ENCODE measurements around the gene PLXDC2. TPM values are rescaled to one million over a fixed set of nuclear protein-coding genes. Genes with fewer than 3 reads are reported as not detected.

Gene PLXDC2
- total RNA-seq, 6 donors from 2014 or later, result 39.0 to 129 (median 68.0) TPM

- Histone ChIP-seq H3K9me3 (no peaks in the 10 kb centered on the region), H3K36me3 (no peaks in the 10 kb centered on the region), H3K27ac (no peak overlapping the region), H3K27me3 (no peaks in the 10 kb centered on the region), H3K4me3 (no peak overlapping the region), H3K4me1 (peaks cover 0 to 9% (median 7%) of the 10 kb centered on the region in 4 donors)
- DNase-seq (no peak), ATAC-seq (ENCODE audit: low FRiP score in 2 of 2) (no peak)
- no peak for TF ChIP-seq EP300 (IDR thresholded peaks at IDR 0.05)
- no peak for TF ChIP-seq CTCF (IDR thresholded peaks at IDR 0.05)
- TF ChIP-seq POLR2A (IDR thresholded peaks at IDR 0.05), result no peak
- no peak for TF ChIP-seq POLR2AphosphoS5 (IDR thresholded peaks at IDR 0.05)
- WGBS, 2 donors, result 59 to 69% methylated on average over 6 of the region's 6 CpGs
Measured at GRCh38 chr10:19891429-19891828, 75.2 kb downstream of the PLXDC2 start.

DNA sequence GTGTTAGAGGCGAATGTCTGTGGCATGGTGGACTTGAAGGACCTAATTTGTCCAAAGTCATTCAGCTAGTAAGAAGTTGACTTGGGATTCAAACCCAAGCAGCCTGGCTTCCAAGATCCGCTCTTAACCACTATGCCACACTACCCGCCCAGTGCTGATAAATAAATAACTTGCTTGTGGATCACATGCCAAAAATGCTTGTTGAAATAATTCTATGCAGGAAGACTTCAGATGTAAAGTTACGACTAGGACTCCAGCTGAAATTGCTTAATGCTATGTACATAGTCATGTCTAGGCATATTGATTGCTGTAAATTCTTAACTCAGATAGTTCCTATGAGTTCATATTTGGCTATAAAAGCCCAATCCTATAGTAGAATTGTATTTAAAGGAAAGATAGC is 76.0 kb downstream of the PLXDC2 start:
- DNase-seq, result no peak
- 53 to 60% methylated on average over 4 of the region's 4 CpGs for WGBS, 2 donors
- TF ChIP-seq POLR2A (IDR thresholded peaks at IDR 0.05) (no peak), EP300 (IDR thresholded peaks at IDR 0.05) (no peak), CTCF (IDR thresholded peaks at IDR 0.05) (no peak), POLR2AphosphoS5 (IDR thresholded peaks at IDR 0.05) (no peak)

DNA sequence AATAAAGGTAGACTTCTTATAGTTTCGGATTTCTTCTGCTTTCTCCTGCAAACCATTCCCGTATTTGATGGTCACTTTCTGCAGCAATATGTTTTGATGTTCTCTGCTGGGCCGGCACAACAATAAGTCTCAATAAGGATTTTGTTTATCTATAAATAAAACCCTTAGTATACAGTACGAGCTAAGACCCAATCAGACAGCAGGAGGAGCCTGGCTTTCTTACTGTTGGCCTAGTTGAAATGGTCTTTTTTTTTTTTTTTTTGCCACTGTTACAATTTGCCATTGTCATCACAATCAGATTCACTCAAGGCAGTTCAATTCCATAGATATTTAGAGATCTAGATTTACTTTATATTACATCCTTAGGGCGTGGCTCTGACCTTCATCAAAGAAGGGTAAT is 76.4 kb downstream of the PLXDC2 start:
- no peak for TF ChIP-seq POLR2AphosphoS5 (IDR thresholded peaks at IDR 0.05)
- WGBS, 2 donors, result 67% methylated on average over 5 of the region's 5 CpGs
- Histone ChIP-seq H3K36me3 (no peaks in the 10 kb centered on the region), H3K4me3 (no peak overlapping the region), H3K4me1 (peaks cover 0 to 9% (median 7%) of the 10 kb centered on the region in 4 donors), H3K27ac (no peak overlapping the region), H3K27me3 (no peaks in the 10 kb centered on the region), H3K9me3 (no peaks in the 10 kb centered on the region)
- no peak for ATAC-seq (ENCODE audit: low FRiP score in 2 of 2)
- no peak for DNase-seq

More for the DNA sequence above, 76.0 kb downstream of the PLXDC2 start:
- Histone ChIP-seq H3K4me1 (peaks cover 0 to 9% (median 7%) of the 10 kb centered on the region in 4 donors), H3K9me3 (no peaks in the 10 kb centered on the region), H3K27ac (no peak overlapping the region), H3K27me3 (no peaks in the 10 kb centered on the region), H3K36me3 (no peaks in the 10 kb centered on the region), H3K4me3 (no peak overlapping the region)
- no peak for ATAC-seq (ENCODE audit: low FRiP score in 2 of 2)

DNA sequence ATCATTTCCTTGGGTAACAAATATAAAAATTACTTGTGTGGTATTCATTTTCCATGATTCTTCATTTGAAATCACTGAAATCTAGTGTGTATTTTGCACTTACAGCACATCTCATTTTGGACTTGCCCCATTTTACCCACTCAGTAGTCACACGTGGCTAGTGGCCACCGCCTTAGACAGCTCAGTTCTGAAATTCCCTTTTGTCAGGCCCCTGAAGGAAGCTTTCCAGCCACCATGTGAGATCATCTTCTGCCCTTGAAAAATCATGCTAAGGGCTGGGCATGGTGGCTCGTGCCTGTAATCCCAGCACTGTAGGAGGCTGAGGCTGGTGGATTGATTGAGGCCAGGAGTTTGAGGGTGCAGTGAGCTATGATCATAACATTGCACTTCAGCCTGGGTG is 79.3 kb downstream of the PLXDC2 start:
- no peak overlapping the region for H3K4me3 ChIP-seq
- 84 to 90% methylated on average over 3 of the region's 3 CpGs for WGBS, 2 donors
- H3K4me1 ChIP-seq, result peaks cover 0 to 9% (median 7%) of the 10 kb centered on the region in 4 donors
- no peak for DNase-seq
- no peak overlapping the region for H3K27ac ChIP-seq
- TF ChIP-seq EP300 (IDR thresholded peaks at IDR 0.05) (no peak), POLR2AphosphoS5 (IDR thresholded peaks at IDR 0.05) (no peak), CTCF (IDR thresholded peaks at IDR 0.05) (no peak), POLR2A (IDR thresholded peaks at IDR 0.05) (no peak)
- H3K9me3 ChIP-seq, result no peaks in the 10 kb centered on the region
- no peaks in the 10 kb centered on the region for H3K36me3 ChIP-seq
- no peak for ATAC-seq (ENCODE audit: low FRiP score in 2 of 2)
- no peaks in the 10 kb centered on the region for H3K27me3 ChIP-seq

GRCh38 chr10:19902456-19902855 is 86.2 kb downstream of the PLXDC2 start:
- TF ChIP-seq POLR2AphosphoS5 (IDR thresholded peaks at IDR 0.05) (no peak), POLR2A (IDR thresholded peaks at IDR 0.05) (no peak), CTCF (IDR thresholded peaks at IDR 0.05) (no peak), EP300 (IDR thresholded peaks at IDR 0.05) (no peak)

More at GRCh38 chr10:19902456-19902855, 86.2 kb downstream of the PLXDC2 start:
- no peaks in the 10 kb centered on the region for H3K9me3 ChIP-seq
- no peak overlapping the region for H3K27ac ChIP-seq
- H3K4me1 ChIP-seq, result no peaks in the 10 kb centered on the region
- 62 to 69% methylated on average over 2 of the region's 2 CpGs for WGBS, 2 donors
- no peaks in the 10 kb centered on the region for H3K27me3 ChIP-seq
- no peaks in the 10 kb centered on the region for H3K36me3 ChIP-seq
- DNase-seq, result no peak
- no peak overlapping the region for H3K4me3 ChIP-seq
- no peak for ATAC-seq (ENCODE audit: low FRiP score in 2 of 2)
